HG03571 (cell line): Measurements from ENCODE around the gene DNASE1L3.

Source experiments
- ATAC-seq: cut with Tn5 transposase; IDR thresholded peaks from one replicate; pipeline ENCODE4 v1.9.1; 2021; ENCODE audit not compliant: unreplicated experiment

The DNASE1L3 gene

GRCh38 chr3:58180099-58180880 is 30.5 kb downstream of the DNASE1L3 start:
- ATAC-seq, result no peak

GRCh38 chr3:58179235-58180098 is 31.3 kb downstream of the DNASE1L3 start:
- no peak for ATAC-seq

GRCh38 chr3:58178528-58179234 is 32.1 kb downstream of the DNASE1L3 start:
- ATAC-seq, result no peak

GRCh38 chr3:58177747-58178527 is 32.8 kb downstream of the DNASE1L3 start:
- peak; percentile 77 for ATAC-seq

- no peak for ATAC-seq
Measured at GRCh38 chr3:58176827-58177489, 33.8 kb downstream of the DNASE1L3 start.

- no peak for ATAC-seq
Measured at GRCh38 chr3:58176185-58176530, 34.6 kb downstream of the DNASE1L3 start.

- ATAC-seq, result no peak
Measured at GRCh38 chr3:58175437-58176184, 35.2 kb downstream of the DNASE1L3 start.

GRCh38 chr3:58175187-58175436 is 35.7 kb downstream of the DNASE1L3 start:
- no peak for ATAC-seq

- ATAC-seq, result no peak
Measured at GRCh38 chr3:58173669-58174398, 36.9 kb downstream of the DNASE1L3 start.

GRCh38 chr3:58173029-58173668 is 37.6 kb downstream of the DNASE1L3 start:
- ATAC-seq, result no peak

GRCh38 chr3:58171126-58171525 is 39.6 kb downstream of the DNASE1L3 start:
- ATAC-seq, result no peak

- no peak for ATAC-seq
Measured at GRCh38 chr3:58170376-58170775, 40.4 kb downstream of the DNASE1L3 start.

GRCh38 chr3:58169371-58169770 is 41.4 kb downstream of the DNASE1L3 start:
- no peak for ATAC-seq

GRCh38 chr3:58168498-58168897 is 42.3 kb downstream of the DNASE1L3 start:
- ATAC-seq, result no peak

GRCh38 chr3:58167431-58168351 is 43.1 kb downstream of the DNASE1L3 start:
- no peak for ATAC-seq

- no peak for ATAC-seq
Measured at GRCh38 chr3:58164906-58165821, 45.6 kb downstream of the DNASE1L3 start.
